Measurements from ENCODE around the gene ACTL7B.
A peak's percentile ranks its signal among the peaks of the same experiment; 100 is the strongest.

The ACTL7B gene

GRCh38 chr9:108882052-108882888, 26.5 kb upstream of the ACTL7B start:
- no peak overlapping the region for H3K4me3 ChIP-seq (replicated peaks; ENCODE audit: low read depth, low read length)
- TF ChIP-seq CTCF (IDR thresholded peaks at IDR 0.05; ENCODE audit: low read length, missing control alignments), result no peak

GRCh38 chr9:108880738-108881316, 25.0 kb upstream of the ACTL7B start:
- TF ChIP-seq CTCF (IDR thresholded peaks at IDR 0.05; ENCODE audit: low read length, missing control alignments), result no peak
- H3K4me3 ChIP-seq (replicated peaks; ENCODE audit: low read depth, low read length), result no peak overlapping the region
- no peak for DNase-seq (ENCODE audit: low read depth)

More at GRCh38 chr9:108882052-108882888, 26.5 kb upstream of the ACTL7B start:
- no peak for DNase-seq (ENCODE audit: low read depth)

- DNase-seq (ENCODE audit: low read depth), result no peak
- no peak overlapping the region for H3K4me3 ChIP-seq (replicated peaks; ENCODE audit: low read depth, low read length)
- no peak for TF ChIP-seq CTCF (IDR thresholded peaks at IDR 0.05; ENCODE audit: low read length, missing control alignments)
Observed at GRCh38 chr9:108877524-108877923, 21.7 kb upstream of the ACTL7B start.

GRCh38 chr9:108876425-108876824, 20.6 kb upstream of the ACTL7B start:
- no peak overlapping the region for H3K4me3 ChIP-seq (replicated peaks; ENCODE audit: low read depth, low read length)
- no peak for DNase-seq (ENCODE audit: low read depth)
- TF ChIP-seq CTCF (IDR thresholded peaks at IDR 0.05; ENCODE audit: low read length, missing control alignments), result no peak

- H3K4me3 ChIP-seq (replicated peaks; ENCODE audit: low read depth, low read length), result no peak overlapping the region
- no peak for TF ChIP-seq CTCF (IDR thresholded peaks at IDR 0.05; ENCODE audit: low read length, missing control alignments)
- DNase-seq (ENCODE audit: low read depth), result no peak
Observed at GRCh38 chr9:108874058-108874788, 18.4 kb upstream of the ACTL7B start.

GRCh38 chr9:108869092-108869725, 13.4 kb upstream of the ACTL7B start:
- no peak for TF ChIP-seq CTCF (IDR thresholded peaks at IDR 0.05; ENCODE audit: low read length, missing control alignments)
- H3K4me3 ChIP-seq (replicated peaks; ENCODE audit: low read depth, low read length), result no peak overlapping the region
- DNase-seq (ENCODE audit: low read depth), result peak; percentile 42

Measured in fibroblast of pulmonary artery (primary cell).